B cell (primary cell): ENCODE measurements around the gene ELAVL2.

Experiments
- CTCF ChIP-seq: fragments of 200-600 bp; IDR thresholded peaks from one replicate; pipeline ENCODE4 v1.8.0; 2022; ENCODE audit warnings: antibody characterized with exemption, mild to moderate bottlenecking
- EZH2 ChIP-seq: IDR thresholded peaks from 2 replicates; pipeline ENCODE4 v1.6.1; 2012; ENCODE audit warnings: borderline replicate concordance, low read depth, mild to moderate bottlenecking, moderate library complexity, low read length; ENCODE audit not compliant: insufficient read depth, poor library complexity, severe bottlenecking

- TF ChIP-seq CTCF (no peak), EZH2 (no peak)
Observed at GRCh38 chr9:23825700-23826099, 340 bp downstream of the ELAVL2 start.
